ENCODE data around the gene ZNF283. TPM values are rescaled to one million over a fixed set of nuclear protein-coding genes. Genes with fewer than 3 reads are reported as not detected.

ZNF283 gene
- total RNA-seq, 4 donors from 2014 or later: 9.6 to 11.4 (median 10.5) TPM

GRCh38 chr19:43839139-43839538 is 12.0 kb downstream of the ZNF283 start:
- Histone ChIP-seq H3K27me3 (no peaks in the 10 kb centered on the region), H3K27ac (no peak overlapping the region), H3K9me3 (peaks cover 8 to 95% (median 12%) of the 10 kb centered on the region in 3 donors), H3K36me3 (peaks cover 22 to 100% of the 10 kb centered on the region in 2 donors), H3K4me1 (no peaks in the 10 kb centered on the region), H3K4me3 (no peak overlapping the region)
- TF ChIP-seq POLR2A (IDR thresholded peaks at IDR 0.05) (no peak), POLR2AphosphoS5 (IDR thresholded peaks at IDR 0.05) (no peak), CTCF (IDR thresholded peaks at IDR 0.05) (no peak), EP300 (IDR thresholded peaks at IDR 0.05) (no peak)
- no peak for ATAC-seq

- Histone ChIP-seq H3K4me1 (no peaks in the 10 kb centered on the region), H3K36me3 (peaks cover 25 to 100% of the 10 kb centered on the region in 2 donors), H3K27me3 (no peaks in the 10 kb centered on the region), H3K9me3 (peaks cover 8 to 100% (median 9%) of the 10 kb centered on the region in 3 donors), H3K4me3 (no peak overlapping the region), H3K27ac (no peak overlapping the region)
- ATAC-seq: no peak
- WGBS, 2 donors (ENCODE audit: low coverage in 1 of 2): 67 to 96% methylated on average over 2 of the region's 2 CpGs
- no peak for TF ChIP-seq POLR2A (IDR thresholded peaks at IDR 0.05)
- TF ChIP-seq CTCF (IDR thresholded peaks at IDR 0.05): no peak
- TF ChIP-seq POLR2AphosphoS5 (IDR thresholded peaks at IDR 0.05): no peak
- TF ChIP-seq EP300 (IDR thresholded peaks at IDR 0.05): no peak
Observed at GRCh38 chr19:43842007-43842406, 14.9 kb downstream of the ZNF283 start.

GRCh38 chr19:43847246-43847645 is 20.1 kb downstream of the ZNF283 start:
- H3K4me3 ChIP-seq: no peak overlapping the region
- no peak overlapping the region for H3K27ac ChIP-seq
- H3K4me1 ChIP-seq: no peaks in the 10 kb centered on the region
- WGBS, 2 donors (ENCODE audit: low coverage in 1 of 2): 83 to 100% methylated on average over 1 of the region's 1 CpG
- peaks cover 25 to 95% of the 10 kb centered on the region in 2 donors for H3K36me3 ChIP-seq
- no peak for ATAC-seq
- peaks cover 3 to 100% (median 20%) of the 10 kb centered on the region in 3 donors for H3K9me3 ChIP-seq
- H3K27me3 ChIP-seq: no peaks in the 10 kb centered on the region
- TF ChIP-seq POLR2AphosphoS5 (IDR thresholded peaks at IDR 0.05) (no peak), CTCF (IDR thresholded peaks at IDR 0.05) (no peak), EP300 (IDR thresholded peaks at IDR 0.05) (no peak), POLR2A (IDR thresholded peaks at IDR 0.05) (no peak)

- Histone ChIP-seq H3K4me1 (no peaks in the 10 kb centered on the region), H3K27me3 (no peaks in the 10 kb centered on the region), H3K9me3 (peaks cover 2 to 100% (median 20%) of the 10 kb centered on the region in 3 donors), H3K36me3 (peaks cover 22 to 91% of the 10 kb centered on the region in 2 donors), H3K4me3 (no peak overlapping the region), H3K27ac (no peak overlapping the region)
- no peak for TF ChIP-seq CTCF (IDR thresholded peaks at IDR 0.05)
- TF ChIP-seq POLR2A (IDR thresholded peaks at IDR 0.05): no peak
- TF ChIP-seq EP300 (IDR thresholded peaks at IDR 0.05): no peak
- no peak for TF ChIP-seq POLR2AphosphoS5 (IDR thresholded peaks at IDR 0.05)
- WGBS, 2 donors (ENCODE audit: low coverage in 1 of 2): 82 to 92% methylated on average over 4 of the region's 4 CpGs
- no peak for ATAC-seq
Observed at GRCh38 chr19:43847884-43848283, 20.8 kb downstream of the ZNF283 start.

GRCh38 chr19:43848821-43849220 is 21.7 kb downstream of the ZNF283 start:
- Histone ChIP-seq H3K27me3 (no peaks in the 10 kb centered on the region), H3K9me3 (peaks cover 0 to 100% (median 20%) of the 10 kb centered on the region in 3 donors), H3K36me3 (peaks cover 22 to 85% of the 10 kb centered on the region in 2 donors), H3K4me3 (no peak overlapping the region), H3K27ac (no peak overlapping the region), H3K4me1 (no peaks in the 10 kb centered on the region)
- ATAC-seq: no peak
- TF ChIP-seq POLR2AphosphoS5 (IDR thresholded peaks at IDR 0.05) (no peak), CTCF (IDR thresholded peaks at IDR 0.05) (no peak), EP300 (IDR thresholded peaks at IDR 0.05) (no peak), POLR2A (IDR thresholded peaks at IDR 0.05) (no peak)
